K562 (cell line): ENCODE data around the gene MYMX. TPM values are rescaled to one million over a fixed set of nuclear protein-coding genes. Genes with fewer than 3 reads are reported as not detected.

Experiments
- ATF1 ChIP-seq, 2 experiments: fragments of 450-650 bp in 1 of 2; IDR thresholded peaks; 2 replicates each; pipeline ENCODE4 v1.6.1; 2016; ENCODE audit warnings: missing compliant biosample characterization in 1 of 2, missing genetic modification characterization in 1 of 2
- BACH1 ChIP-seq: fragments of 200-800 bp; sonication (Bioruptor generic); IDR thresholded peaks from 2 replicates; pipeline ENCODE4 v1.6.1; 2016; ENCODE audit warnings: missing genetic modification characterization, missing compliant biosample characterization
- CBFB ChIP-seq: sonication (generic); formaldehyde crosslinking; IDR thresholded peaks from 2 replicates; pipeline ENCODE4 v1.4.0; 2020; ENCODE audit warnings: mild to moderate bottlenecking, missing genetic modification reagents
- CEBPB ChIP-seq: fragments of 450-650 bp; IDR thresholded peaks from 2 replicates; pipeline ENCODE4 v1.6.1; 2016; ENCODE audit warnings: missing genetic modification characterization, missing compliant biosample characterization
- DPF2 ChIP-seq: fragments of 450-650 bp; IDR thresholded peaks from 2 replicates; pipeline ENCODE4 v1.6.1; 2016
- EGR1 ChIP-seq: fragments of 450-650 bp; conservative IDR thresholded peaks from 2 replicates; pipeline ENCODE4 v1.6.1; 2017; ENCODE audit warnings: mild to moderate bottlenecking
- EP400 ChIP-seq: fragments of 450-650 bp; IDR thresholded peaks from 2 replicates; pipeline ENCODE4 v1.6.1; 2017; ENCODE audit warnings: antibody characterized with exemption, mild to moderate bottlenecking, moderate library complexity
- HDAC1 ChIP-seq, 2 experiments: fragments of 450-650 bp; IDR thresholded peaks; 2 replicates each; pipeline ENCODE4 v1.6.1; 2016 to 2017; ENCODE audit warnings: inconsistent platforms in 1 of 2, mild to moderate bottlenecking in 1 of 2, moderate library complexity in 1 of 2
- JUND ChIP-seq, 2 experiments: IDR thresholded peaks; 2 replicates in 1 of 2; 3 replicates in 1 of 2; pipeline ENCODE4 v1.6.1; 2011; ENCODE audit warnings: borderline replicate concordance in 2 of 2, low read depth in 2 of 2, low read length in 2 of 2, improper control_type of control experiment in 1 of 2, missing biosample characterization in 1 of 2, missing genetic modification characterization in 1 of 2, missing genetic modification reagents in 1 of 2
- MAZ ChIP-seq, 2 experiments: fragments of 450-650 bp in 1 of 2; sonication (generic) in 1 of 2; formaldehyde crosslinking; IDR thresholded peaks in 1 of 2; conservative IDR thresholded peaks in 1 of 2; 2 replicates each; pipeline versions ENCODE4 v1.4.0 to v1.5.0; 2020; ENCODE audit warnings: mild to moderate bottlenecking in 1 of 2, missing genetic modification reagents in 1 of 2
- MECOM ChIP-seq: fragments of 250-450 bp; sonication (Bioruptor Pico); IDR thresholded peaks from 2 replicates; pipeline ENCODE4 v1.8.0; 2022; ENCODE audit warnings: inconsistent platforms
- MYC ChIP-seq, 2 experiments: fragments of 250-450 bp in 1 of 2; sonication (Bioruptor Pico) in 1 of 2; IDR thresholded peaks; 2 replicates each; pipeline versions ENCODE4 v1.5.1 to v1.6.1; 2012 to 2021; ENCODE audit warnings: low read depth in 2 of 2, borderline replicate concordance in 1 of 2, improper control_type of control experiment in 1 of 2, low read length in 1 of 2, mild to moderate bottlenecking in 1 of 2, moderate library complexity in 1 of 2
- NR4A1 ChIP-seq, 2 experiments: fragments of 250-450 bp in 1 of 2; fragments of 450-650 bp in 1 of 2; sonication (Bioruptor Pico) in 1 of 2; IDR thresholded peaks; 2 replicates each; pipeline versions ENCODE4 v1.4.0 to v1.6.1; 2016 to 2020; ENCODE audit warnings: mild to moderate bottlenecking in 2 of 2, missing compliant biosample characterization in 1 of 2, missing genetic modification characterization in 1 of 2, moderate library complexity in 1 of 2
- RBFOX2 ChIP-seq: fragments of 200-400 bp; formaldehyde crosslinking; IDR thresholded peaks from 2 replicates; pipeline ENCODE4 v1.6.1; 2017; ENCODE audit warnings: low read depth, mild to moderate bottlenecking, low read length, moderate library complexity
- RBM17 ChIP-seq: fragments of 200-400 bp; formaldehyde crosslinking; IDR thresholded peaks from 2 replicates; pipeline ENCODE4 v1.6.1; 2017; ENCODE audit warnings: low read depth, mild to moderate bottlenecking, low read length, borderline replicate concordance
- TCF3 ChIP-seq: sonication (generic); formaldehyde crosslinking; IDR thresholded peaks from 2 replicates; pipeline ENCODE4 v1.4.0; 2020; ENCODE audit warnings: mild to moderate bottlenecking, missing genetic modification reagents
- ZNF134 ChIP-seq: fragments of 250-450 bp; sonication (Bioruptor Pico); conservative IDR thresholded peaks from 2 replicates; pipeline ENCODE4 v1.4.0; 2020
- ZNF589 ChIP-seq: fragments of 200-800 bp; sonication (Bioruptor generic); IDR thresholded peaks from 2 replicates; pipeline ENCODE4 v1.6.1; 2016; ENCODE audit warnings: low read depth, missing genetic modification characterization, missing compliant biosample characterization
- ZNF76 ChIP-seq: fragments of 250-450 bp; sonication (Bioruptor Pico); IDR thresholded peaks from 2 replicates; pipeline ENCODE4 v1.4.0; 2020; ENCODE audit warnings: mild to moderate bottlenecking, moderate library complexity, borderline replicate concordance
- polyA plus RNA-seq, 8 experiments: library from polyadenylated mRNA; depleted of rRNA in 4 of 8; stranded (reverse) in 5 of 8; unstranded in 3 of 8; fragments of >200 nt; fragmentation: Nextera tagmentation in 2 of 8; fragmentation: Illumina TruSeq in 1 of 8; extraction: Ambion mirVana in 2 of 8; extraction: Trizol in 1 of 8; gene quantifications; 2 replicates each; pipeline versions ENCODE4 v1.2.1 to v1.2.3, GENCODE V29; 2011 to 2014; ENCODE audit warnings: inconsistent platforms in 1 of 8, missing spikeins in 1 of 8
- total RNA-seq, 7 experiments: library from RNA; depleted of rRNA in 6 of 7; stranded (reverse); fragments of >200 nt in 6 of 7; fragmentation: Illumina TruSeq in 2 of 7; extraction: Trizol in 2 of 7; gene quantifications; 2 replicates each; pipeline versions ENCODE4 v1.2.1 to v1.2.3, GENCODE V29; 2011 to 2021; ENCODE audit warnings: low replicate concordance in 1 of 7
- TF ChIP-seq, protein P1 (sequence below): sonication (generic); formaldehyde crosslinking; IDR thresholded peaks from 2 replicates; pipeline ENCODE4 v1.9.0; 2022; ENCODE audit warnings: mild to moderate bottlenecking, missing genetic modification reagents
- TF ChIP-seq, protein P2 (sequence below), 2 experiments: fragments of 450-650 bp; conservative IDR thresholded peaks; 2 replicates each; pipeline ENCODE4 v1.6.1; 2017; ENCODE audit warnings: mild to moderate bottlenecking in 2 of 2, moderate library complexity in 2 of 2
- TF ChIP-seq, protein P3 (sequence below), 2 experiments: fragments of 450-650 bp; IDR thresholded peaks; 2 replicates each; pipeline ENCODE4 v1.6.1; 2016

MYMX gene
- total and polyA plus RNA-seq, 9 of the 15 experiments (the other 6 are each of a cell fraction or from before 2014, with no cell fraction given): 0.12 TPM; not detected in 8

DNA sequence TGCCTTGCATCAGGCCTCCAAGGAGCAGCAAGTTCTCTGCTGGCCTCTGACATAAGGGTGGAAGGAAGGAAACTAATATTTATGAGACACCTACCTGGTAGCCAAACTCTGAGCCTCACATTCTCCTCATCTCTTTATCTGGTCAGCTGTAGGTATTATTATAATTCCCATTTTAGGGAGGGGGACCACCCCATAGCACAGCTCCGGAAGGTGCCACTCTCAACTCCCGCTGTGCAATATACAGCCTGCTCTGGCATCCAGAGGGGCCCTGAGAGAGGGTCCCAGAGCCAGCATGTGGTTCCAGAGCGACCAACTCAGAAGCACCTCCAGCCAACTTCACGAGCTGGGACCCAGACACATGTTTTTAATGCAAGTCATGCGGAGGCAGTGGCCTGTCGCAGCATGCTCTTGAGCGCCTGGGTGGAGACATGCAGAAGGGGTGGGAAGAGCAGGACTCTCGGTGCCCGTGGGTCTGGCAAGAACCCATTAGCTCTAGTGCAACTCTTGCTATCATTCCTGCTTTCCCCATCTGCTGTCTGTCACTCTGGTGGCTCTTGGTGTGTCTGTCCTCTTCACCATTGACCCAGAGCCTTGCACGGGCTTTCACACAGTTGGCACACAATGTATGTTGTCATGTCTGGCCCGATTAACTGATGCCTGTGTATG, 15.0 kb upstream of the MYMX start (continued):
- TF ChIP-seq, protein P1, sequence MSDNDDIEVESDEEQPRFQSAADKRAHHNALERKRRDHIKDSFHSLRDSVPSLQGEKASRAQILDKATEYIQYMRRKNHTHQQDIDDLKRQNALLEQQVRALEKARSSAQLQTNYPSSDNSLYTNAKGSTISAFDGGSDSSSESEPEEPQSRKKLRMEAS (CRISPR knock-in tag): peak; percentile 96
- TF ChIP-seq ZNF589 (CRISPR knock-in tag) (peak; percentile 53; the same call in 1 of the 2 replicates), ATF1 (CRISPR knock-in tag; IDR thresholded peaks at IDR 0.05) (no peak), ATF1 (tag; IDR thresholded peaks at IDR 0.05) (peak; percentile 25; the same call in 1 of the 2 replicates), BACH1 (no peak), CEBPB (no peak), ZNF134 (no peak), NR4A1 (CRISPR knock-in tag; IDR thresholded peaks at IDR 0.05) (no peak), NR4A1 (tag; IDR thresholded peaks at IDR 0.05) (peak; percentile 76), EP400 (peak; percentile 68; the same call in 1 of the 2 replicates), DPF2 (peak; percentile 75), JUND (IDR thresholded peaks at IDR 0.05; ENCODE audit: borderline replicate concordance, low read depth, low read length) (peak; percentile 5; the same call in 1 of the 2 replicates), JUND (tag; IDR thresholded peaks at IDR 0.05; ENCODE audit: borderline replicate concordance, low read depth, low read length) (no peak; the same call in 1 of the 3 replicates), RBFOX2 (peak; percentile 53), MECOM (CRISPR knock-in tag) (0 out of 2 replicates have a peak, but pooled peaks have one; percentile 43), ZNF76 (CRISPR knock-in tag) (no peak), HDAC1 (IDR thresholded peaks at IDR 0.05) (peak in 1 of 2 experiments; percentile 41; a peak in 2 of 4 replicates), MAZ (CRISPR knock-in tag; conservative IDR thresholded peaks at IDR 0.05 in 1 of 2, IDR thresholded peaks at IDR 0.05 in 1 of 2) (0 out of 4 replicates have a peak, but pooled peaks of 1 of the 2 experiments have one; percentile 48), CBFB (CRISPR knock-in tag) (no peak), RBM17 (no peak), EGR1 (peak; percentile 48; the same call in 1 of the 2 replicates), MYC (IDR thresholded peaks at IDR 0.05; ENCODE audit: low read depth, low read length) (peak; percentile 82), MYC (CRISPR knock-in tag; IDR thresholded peaks at IDR 0.05; ENCODE audit: borderline replicate concordance, low read depth) (no peak), TCF3 (no peak)
- TF ChIP-seq, protein P2, sequence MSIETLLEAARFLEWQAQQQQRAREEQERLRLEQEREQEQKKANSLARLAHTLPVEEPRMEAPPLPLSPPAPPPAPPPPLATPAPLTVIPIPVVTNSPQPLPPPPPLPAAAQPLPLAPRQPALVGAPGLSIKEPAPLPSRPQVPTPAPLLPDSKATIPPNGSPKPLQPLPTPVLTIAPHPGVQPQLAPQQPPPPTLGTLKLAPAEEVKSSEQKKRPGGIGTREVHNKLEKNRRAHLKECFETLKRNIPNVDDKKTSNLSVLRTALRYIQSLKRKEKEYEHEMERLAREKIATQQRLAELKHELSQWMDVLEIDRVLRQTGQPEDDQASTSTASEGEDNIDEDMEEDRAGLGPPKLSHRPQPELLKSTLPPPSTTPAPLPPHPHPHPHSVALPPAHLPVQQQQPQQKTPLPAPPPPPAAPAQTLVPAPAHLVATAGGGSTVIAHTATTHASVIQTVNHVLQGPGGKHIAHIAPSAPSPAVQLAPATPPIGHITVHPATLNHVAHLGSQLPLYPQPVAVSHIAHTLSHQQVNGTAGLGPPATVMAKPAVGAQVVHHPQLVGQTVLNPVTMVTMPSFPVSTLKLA (conservative IDR thresholded peaks at IDR 0.05): peak; percentile 44 to 81; a peak in 2 of 4 replicates
- TF ChIP-seq, protein P3, sequence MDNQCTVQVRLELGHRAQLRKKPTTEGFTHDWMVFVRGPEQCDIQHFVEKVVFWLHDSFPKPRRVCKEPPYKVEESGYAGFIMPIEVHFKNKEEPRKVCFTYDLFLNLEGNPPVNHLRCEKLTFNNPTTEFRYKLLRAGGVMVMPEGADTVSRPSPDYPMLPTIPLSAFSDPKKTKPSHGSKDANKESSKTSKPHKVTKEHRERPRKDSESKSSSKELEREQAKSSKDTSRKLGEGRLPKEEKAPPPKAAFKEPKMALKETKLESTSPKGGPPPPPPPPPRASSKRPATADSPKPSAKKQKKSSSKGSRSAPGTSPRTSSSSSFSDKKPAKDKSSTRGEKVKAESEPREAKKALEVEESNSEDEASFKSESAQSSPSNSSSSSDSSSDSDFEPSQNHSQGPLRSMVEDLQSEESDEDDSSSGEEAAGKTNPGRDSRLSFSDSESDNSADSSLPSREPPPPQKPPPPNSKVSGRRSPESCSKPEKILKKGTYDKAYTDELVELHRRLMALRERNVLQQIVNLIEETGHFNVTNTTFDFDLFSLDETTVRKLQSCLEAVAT (IDR thresholded peaks at IDR 0.05): no peak
